Activated CD4-positive, alpha-beta T cell treated with anti-CD3 and anti-CD28 coated beads, Interleukin-2, amount 50 U/mL, for 1 hour (primary cell): ENCODE data around the gene CD68.
"Not testable (repeated sequence)": the region's sequence is repeated elsewhere in the genome, so short reads cannot be mapped to it uniquely, and the experiment has no call there.

ENCODE experiments used
- DNase-seq: peaks from one replicate; pipeline ENCODE4 v3.0.0-alpha.2; 2020

The CD68 gene

GRCh38 chr17:7582396-7583252, 3.2 kb downstream of the CD68 start:
- no peak for DNase-seq

- peak; percentile 92 for DNase-seq
These were observed 4.0 kb downstream of the CD68 start, which contains the start of gene MPDU1 for GRCh38 chr17:7583253-7584109. Gene MPDU1, plus strand, starts transcription at chr17:7583852. Its CDS starts 11 bp downstream, at chr17:7583863.

- no peak for DNase-seq
These were observed 7.4 kb downstream of the CD68 start for GRCh38 chr17:7586673-7587419.

- no peak for DNase-seq
These were observed 8.1 kb downstream of the CD68 start for GRCh38 chr17:7587420-7588151.

GRCh38 chr17:7588553-7589203, 9.2 kb downstream of the CD68 start:
- DNase-seq, result no peak

- DNase-seq, result peak; percentile 65
These were observed 9.9 kb downstream of the CD68 start for GRCh38 chr17:7589204-7589868.

GRCh38 chr17:7589891-7590691, 10.7 kb downstream of the CD68 start, which contains the start of gene SOX15:
Gene SOX15, minus strand, starts transcription at chr17:7590094. Its CDS starts 418 bp downstream, at chr17:7589676.
- DNase-seq, result no peak

- DNase-seq, result no peak
These were observed 11.3 kb downstream of the CD68 start for GRCh38 chr17:7590743-7591142.

- DNase-seq, result no peak
These were observed 12.2 kb downstream of the CD68 start for GRCh38 chr17:7591596-7591995.

GRCh38 chr17:7592422-7593021, 13.1 kb downstream of the CD68 start:
- DNase-seq, result no peak

- DNase-seq, result no peak
These were observed 13.9 kb downstream of the CD68 start for GRCh38 chr17:7593296-7593695.

GRCh38 chr17:7597561-7597960, 18.1 kb downstream of the CD68 start:
- DNase-seq, result not testable (repeated sequence)

GRCh38 chr17:7606280-7606679, 26.8 kb downstream of the CD68 start:
- DNase-seq, result no peak

- DNase-seq, result no peak
These were observed 31.2 kb downstream of the CD68 start for GRCh38 chr17:7610641-7611040.

GRCh38 chr17:7611635-7612293, 32.3 kb downstream of the CD68 start:
- DNase-seq, result no peak

- DNase-seq, result no peak
These were observed 32.8 kb downstream of the CD68 start for GRCh38 chr17:7612294-7612640.

GRCh38 chr17:7613769-7614424, 34.5 kb downstream of the CD68 start:
- no peak for DNase-seq

GRCh38 chr17:7614425-7615264, 35.2 kb downstream of the CD68 start, which contains the start of gene FXR2:
Gene FXR2, minus strand, starts transcription at chr17:7614897. Its CDS starts 365 bp downstream, at chr17:7614532.
- peak; percentile 97 for DNase-seq
